ENCODE results near the gene GOPC.

Gene GOPC

DNA sequence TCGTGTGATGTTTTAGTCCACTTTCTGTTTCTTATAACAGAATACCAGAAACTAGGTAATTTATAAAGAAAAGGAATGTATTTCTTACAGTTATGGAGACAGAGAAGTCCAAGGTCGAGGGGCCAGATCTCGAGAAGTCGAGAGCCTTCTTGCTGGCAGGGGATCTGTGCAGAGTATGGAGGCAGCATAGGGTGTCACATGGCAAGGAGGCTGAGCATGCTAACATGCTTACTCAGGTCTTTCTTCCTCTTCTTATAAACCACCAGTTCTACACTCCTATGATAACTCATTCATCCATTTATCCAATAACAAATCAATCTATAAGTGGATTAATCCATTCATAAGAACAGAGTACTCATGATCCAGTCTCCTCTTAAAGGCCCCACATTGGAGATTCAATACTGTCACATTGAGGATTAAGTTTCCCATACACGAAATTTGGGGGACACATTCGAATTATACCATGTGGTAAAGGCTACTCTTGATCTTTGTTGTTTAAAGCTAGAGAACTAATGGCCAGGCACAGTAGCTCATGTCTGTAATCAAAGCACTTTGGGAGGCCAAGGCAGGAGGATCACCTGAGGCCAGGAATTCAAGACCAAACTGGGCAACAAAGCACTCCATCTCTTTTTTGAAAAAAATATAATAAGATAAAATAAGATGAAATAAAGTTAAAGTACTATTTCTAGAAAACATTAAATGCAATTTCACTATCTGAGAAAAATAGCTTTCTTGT, 2.1 kb downstream of the GOPC start:
- TF ChIP-seq, protein P1, sequence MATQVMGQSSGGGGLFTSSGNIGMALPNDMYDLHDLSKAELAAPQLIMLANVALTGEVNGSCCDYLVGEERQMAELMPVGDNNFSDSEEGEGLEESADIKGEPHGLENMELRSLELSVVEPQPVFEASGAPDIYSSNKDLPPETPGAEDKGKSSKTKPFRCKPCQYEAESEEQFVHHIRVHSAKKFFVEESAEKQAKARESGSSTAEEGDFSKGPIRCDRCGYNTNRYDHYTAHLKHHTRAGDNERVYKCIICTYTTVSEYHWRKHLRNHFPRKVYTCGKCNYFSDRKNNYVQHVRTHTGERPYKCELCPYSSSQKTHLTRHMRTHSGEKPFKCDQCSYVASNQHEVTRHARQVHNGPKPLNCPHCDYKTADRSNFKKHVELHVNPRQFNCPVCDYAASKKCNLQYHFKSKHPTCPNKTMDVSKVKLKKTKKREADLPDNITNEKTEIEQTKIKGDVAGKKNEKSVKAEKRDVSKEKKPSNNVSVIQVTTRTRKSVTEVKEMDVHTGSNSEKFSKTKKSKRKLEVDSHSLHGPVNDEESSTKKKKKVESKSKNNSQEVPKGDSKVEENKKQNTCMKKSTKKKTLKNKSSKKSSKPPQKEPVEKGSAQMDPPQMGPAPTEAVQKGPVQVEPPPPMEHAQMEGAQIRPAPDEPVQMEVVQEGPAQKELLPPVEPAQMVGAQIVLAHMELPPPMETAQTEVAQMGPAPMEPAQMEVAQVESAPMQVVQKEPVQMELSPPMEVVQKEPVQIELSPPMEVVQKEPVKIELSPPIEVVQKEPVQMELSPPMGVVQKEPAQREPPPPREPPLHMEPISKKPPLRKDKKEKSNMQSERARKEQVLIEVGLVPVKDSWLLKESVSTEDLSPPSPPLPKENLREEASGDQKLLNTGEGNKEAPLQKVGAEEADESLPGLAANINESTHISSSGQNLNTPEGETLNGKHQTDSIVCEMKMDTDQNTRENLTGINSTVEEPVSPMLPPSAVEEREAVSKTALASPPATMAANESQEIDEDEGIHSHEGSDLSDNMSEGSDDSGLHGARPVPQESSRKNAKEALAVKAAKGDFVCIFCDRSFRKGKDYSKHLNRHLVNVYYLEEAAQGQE (IDR thresholded peaks at IDR 0.05; ENCODE audit: insufficient read depth in 1 of 2, low read depth in 2 of 2, low read length in 2 of 2), result no peak

DNA sequence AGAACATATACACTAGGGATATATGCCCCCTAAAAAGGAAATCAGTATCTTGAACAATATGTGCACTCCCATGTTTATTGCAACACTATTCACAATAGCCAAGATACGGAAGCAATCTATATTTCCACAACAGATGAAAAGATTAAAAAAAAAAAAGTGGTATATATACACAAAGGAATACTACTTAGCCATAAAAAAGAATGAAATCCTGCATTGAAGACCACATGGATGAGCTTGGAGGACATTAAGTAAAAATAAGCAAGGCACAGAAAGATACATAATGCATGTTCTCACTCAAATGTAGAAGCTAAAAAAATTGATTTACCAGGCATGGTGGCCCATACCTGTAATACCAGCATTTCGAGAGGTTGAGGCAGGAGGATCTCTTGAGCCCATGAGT, 4.6 kb downstream of the GOPC start:
- TF ChIP-seq FOXP2 (optimal IDR thresholded peaks at IDR 0.05; ENCODE audit: borderline replicate concordance, extremely low read depth, extremely low read length, insufficient read depth) (no peak), TAF1 (IDR thresholded peaks at IDR 0.05; ENCODE audit: borderline replicate concordance, insufficient read depth, low read length) (no peak), SIN3A (IDR thresholded peaks at IDR 0.05; ENCODE audit: borderline replicate concordance, insufficient read depth, low read length) (no peak), POLR2AphosphoS5 (IDR thresholded peaks at IDR 0.05; ENCODE audit: low read depth, low read length) (no peak)
- TF ChIP-seq, protein P1 (IDR thresholded peaks at IDR 0.05; ENCODE audit: insufficient read depth in 1 of 2, low read depth in 2 of 2, low read length in 2 of 2), result no peak

DNA sequence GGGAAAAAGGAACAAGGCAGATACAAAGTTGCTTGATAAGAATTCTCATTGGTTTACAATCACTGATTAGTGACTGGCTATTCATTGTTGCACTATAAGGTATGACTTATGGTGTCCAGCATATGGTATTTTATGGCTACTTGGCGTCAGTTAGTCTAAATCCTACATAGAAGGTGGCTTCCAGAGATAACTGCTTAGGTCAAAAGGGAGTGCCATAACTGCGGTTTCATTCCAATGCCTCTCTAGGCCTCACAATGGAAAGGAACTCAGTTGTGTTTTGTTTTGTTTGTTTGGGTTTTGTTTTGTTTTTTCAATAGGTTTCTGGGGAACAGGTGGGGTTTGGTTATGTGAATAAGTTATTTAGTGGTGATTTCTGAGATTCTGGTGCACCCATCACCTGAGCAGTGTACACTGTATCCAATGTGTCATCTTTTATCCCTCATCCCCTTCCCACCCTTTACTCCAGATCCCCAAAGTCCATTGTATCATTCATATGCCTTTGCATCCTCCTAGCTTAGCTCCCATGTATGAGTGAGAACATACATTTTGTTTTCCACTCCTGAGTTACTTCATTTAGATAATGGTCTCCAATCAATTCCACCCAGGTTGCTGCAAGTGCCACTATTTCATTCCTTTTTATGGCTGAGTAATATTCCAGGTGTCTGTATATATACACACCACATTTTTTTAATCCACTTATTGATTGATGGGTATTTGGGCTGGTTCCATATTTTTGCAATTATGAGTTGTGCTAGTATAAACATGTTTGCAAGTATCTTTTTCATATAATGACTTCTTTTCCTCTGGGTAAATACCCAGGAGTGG, 7.0 kb downstream of the GOPC start:
- TF ChIP-seq FOXP2 (optimal IDR thresholded peaks at IDR 0.05; ENCODE audit: borderline replicate concordance, extremely low read depth, extremely low read length, insufficient read depth) (no peak), POLR2AphosphoS5 (IDR thresholded peaks at IDR 0.05; ENCODE audit: low read depth, low read length) (no peak), SIN3A (IDR thresholded peaks at IDR 0.05; ENCODE audit: borderline replicate concordance, insufficient read depth, low read length) (no peak), TAF1 (IDR thresholded peaks at IDR 0.05; ENCODE audit: borderline replicate concordance, insufficient read depth, low read length) (no peak)

DNA sequence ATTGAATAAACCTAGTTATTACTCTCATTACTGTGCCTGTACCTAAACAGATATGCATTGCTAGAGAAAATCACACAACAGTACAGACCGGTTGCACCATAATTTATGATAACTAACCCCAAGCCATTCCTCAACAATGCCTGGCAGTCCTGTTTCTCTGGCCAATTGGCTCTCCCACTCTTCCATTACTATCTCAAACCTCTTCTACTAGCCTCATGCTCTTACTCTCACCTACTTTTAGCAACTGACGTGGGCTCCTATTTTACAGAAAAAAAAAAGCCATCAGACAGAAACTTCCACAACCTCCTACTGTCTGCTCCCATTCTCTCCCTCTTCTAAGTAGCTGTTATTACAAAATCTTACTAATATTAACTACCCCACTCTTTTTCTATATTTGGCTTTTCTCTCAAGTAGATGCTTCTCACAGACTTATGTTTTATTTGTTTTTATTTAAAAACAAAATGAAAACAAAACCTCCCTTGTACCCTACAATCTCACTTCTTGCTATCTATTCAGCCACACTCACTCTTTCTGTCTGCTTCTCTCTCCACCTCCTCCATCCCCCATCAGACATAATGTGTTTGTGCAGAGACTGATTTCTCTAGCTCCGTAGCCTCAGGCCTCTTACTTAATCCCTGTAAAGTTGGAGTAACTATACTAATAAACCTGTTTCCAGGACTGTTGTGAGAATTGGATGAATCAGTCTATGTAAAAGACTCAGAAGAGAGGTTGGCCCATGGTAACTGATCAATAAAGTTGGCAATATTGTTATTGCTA, 9.1 kb downstream of the GOPC start:
- no peak for TF ChIP-seq FOXP2 (optimal IDR thresholded peaks at IDR 0.05; ENCODE audit: borderline replicate concordance, extremely low read depth, extremely low read length, insufficient read depth)
- TF ChIP-seq POLR2AphosphoS5 (IDR thresholded peaks at IDR 0.05; ENCODE audit: low read depth, low read length), result no peak
- TF ChIP-seq, protein P1 (IDR thresholded peaks at IDR 0.05; ENCODE audit: insufficient read depth in 1 of 2, low read depth in 2 of 2, low read length in 2 of 2), result no peak
- no peak for TF ChIP-seq TAF1 (IDR thresholded peaks at IDR 0.05; ENCODE audit: borderline replicate concordance, insufficient read depth, low read length)
- no peak for TF ChIP-seq SIN3A (IDR thresholded peaks at IDR 0.05; ENCODE audit: borderline replicate concordance, insufficient read depth, low read length)

DNA sequence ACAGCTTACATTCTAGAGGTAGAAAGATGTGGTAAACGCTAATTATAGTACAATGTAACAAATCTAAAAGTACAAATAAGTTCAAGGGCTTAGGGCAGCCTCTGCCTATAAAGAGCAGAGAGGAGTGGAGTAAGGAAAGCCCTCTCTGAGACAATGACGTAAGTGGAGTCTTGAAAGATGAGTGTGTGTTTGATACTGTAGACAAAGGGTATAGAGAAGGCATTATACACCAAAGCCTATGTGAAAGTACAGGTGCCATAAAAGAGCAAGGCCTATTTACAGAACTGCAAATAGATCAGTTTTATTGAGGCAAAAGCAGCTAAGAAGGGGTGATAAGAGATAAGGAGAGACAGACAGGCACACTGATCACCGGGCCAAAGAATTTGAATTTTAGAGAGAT, 10.9 kb downstream of the GOPC start:
- TF ChIP-seq TAF1 (IDR thresholded peaks at IDR 0.05; ENCODE audit: borderline replicate concordance, insufficient read depth, low read length), result no peak
- TF ChIP-seq, protein P1 (IDR thresholded peaks at IDR 0.05; ENCODE audit: insufficient read depth in 1 of 2, low read depth in 2 of 2, low read length in 2 of 2), result no peak

Data from PFSK-1 (cell line).